ENCODE measurements around the gene SH3GL3.

SH3GL3 gene

DNA sequence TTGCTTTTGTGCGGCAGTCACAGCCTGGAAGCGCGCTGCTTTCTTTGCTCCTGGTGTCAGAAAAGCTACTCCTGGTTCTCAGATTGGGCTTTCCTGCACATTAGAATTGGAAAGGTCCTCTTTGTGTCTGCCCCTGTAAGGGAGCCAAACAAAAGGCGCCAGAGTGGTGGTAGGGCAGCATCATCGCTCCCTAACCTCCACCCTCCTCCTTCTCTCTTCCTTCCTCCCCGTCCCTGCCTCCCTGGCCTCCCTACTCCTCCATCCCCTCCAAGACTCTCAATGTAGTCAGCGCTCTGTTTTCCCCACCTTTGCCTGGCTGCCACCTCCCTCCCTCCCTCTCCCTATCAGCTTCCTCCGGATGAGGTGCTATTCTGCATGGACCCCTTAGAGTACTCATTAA is 65.3 kb downstream of the SH3GL3 start:
- DNase-seq: no peak

DNA sequence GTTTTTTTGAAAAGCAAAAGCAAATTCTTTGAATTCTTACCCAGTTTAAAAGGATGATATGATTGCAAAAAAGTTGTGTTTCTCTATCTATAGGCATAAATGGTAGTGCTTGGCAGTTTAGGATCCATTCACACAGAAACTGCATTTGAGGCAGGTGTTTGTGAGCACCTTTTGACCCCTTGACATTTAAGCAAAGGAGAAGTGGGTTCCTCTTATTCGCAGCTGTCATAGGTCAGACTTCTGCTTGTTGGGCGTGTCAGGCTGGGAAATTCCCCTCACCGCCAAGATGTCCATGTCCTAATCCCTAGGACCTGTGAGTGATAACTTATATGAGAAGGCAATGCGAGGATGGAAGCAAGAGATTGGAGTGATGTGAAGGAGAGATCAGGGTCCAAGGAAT is 67.4 kb downstream of the SH3GL3 start:
- no peak for DNase-seq

DNA sequence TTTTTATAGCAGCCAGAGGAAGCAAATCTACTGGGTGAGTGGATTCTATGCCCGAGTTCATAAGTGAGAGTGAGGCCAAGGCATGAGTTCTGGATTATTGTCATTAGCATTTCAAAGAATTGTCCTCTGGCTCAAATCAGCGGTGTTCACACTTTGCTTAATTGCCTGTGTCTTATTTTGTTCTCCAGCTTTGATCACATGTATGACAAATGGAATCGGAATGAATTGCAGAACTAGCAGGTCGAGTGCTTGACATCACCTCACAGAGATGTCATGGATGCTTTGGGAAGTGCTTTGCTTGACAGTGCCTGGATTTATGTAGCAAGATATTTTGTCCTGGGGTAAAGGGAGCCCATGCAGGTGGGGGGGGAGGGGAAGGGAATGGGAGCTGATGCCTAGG is 68.0 kb downstream of the SH3GL3 start:
- no peak for DNase-seq

DNA sequence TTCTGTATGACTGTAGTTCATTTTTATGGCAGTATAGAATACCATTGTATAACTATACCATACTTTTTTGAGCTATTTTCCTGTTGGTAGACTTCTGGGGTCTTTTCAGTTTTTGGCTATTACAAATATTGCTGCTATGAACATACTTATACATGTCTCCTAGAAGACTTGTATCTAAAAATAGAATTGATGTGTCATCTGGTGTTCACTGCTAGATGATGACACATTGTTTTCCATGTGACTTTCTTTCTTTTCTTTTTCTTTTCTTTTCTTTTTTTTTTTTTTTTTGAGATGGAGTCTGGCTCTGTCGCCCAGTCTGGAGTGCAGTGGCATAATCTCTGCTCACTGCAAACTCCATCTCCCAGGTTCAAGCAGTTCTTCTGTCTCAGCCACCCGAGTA is 69.8 kb downstream of the SH3GL3 start:
- no peak for DNase-seq

DNA sequence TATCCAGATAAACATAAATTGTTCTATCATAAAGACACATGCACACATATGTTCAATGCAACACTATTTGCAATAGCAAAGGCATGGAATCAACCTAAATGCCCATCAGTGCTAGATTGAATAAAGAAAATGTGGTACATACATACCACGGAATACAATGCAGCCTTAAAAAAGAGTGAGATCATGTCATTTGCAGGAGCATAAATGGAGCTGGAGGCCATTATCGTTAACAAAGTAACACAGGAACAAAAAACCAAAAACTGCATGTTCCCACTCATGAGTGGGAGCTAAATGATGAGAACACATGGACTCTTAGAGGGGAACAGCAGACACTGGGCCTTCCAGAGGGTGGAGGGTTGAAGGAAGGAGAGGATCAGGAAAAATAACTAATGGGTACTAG is 79.2 kb downstream of the SH3GL3 start:
- DNase-seq: no peak

DNA sequence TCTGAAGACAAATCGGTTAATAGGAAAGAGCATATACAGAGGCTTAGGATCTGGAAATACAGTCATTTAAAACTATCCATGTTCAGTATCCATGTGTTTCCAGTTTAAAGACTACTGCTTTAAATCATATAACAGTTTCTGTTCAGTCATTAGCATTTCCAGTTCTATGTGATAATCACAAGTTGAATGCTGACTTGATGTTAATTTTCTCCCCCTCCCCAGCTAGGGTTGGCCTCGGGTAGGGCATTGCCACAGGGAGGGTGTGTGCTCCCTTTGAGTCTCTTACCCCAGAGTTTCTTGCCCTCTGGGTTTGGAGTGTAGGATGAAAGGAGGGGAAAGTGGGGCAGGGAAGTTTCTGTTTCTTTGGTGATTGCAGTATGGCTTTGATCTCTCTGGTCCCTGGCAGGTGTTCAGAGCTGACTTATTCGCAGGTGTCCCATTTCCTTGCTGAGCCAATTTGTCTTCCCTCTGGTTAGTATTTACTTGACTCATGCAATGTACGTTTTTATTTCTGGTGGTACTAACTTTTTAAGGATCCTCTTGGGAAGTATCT is 86.3 kb downstream of the SH3GL3 start:
- no peak for DNase-seq

DNA sequence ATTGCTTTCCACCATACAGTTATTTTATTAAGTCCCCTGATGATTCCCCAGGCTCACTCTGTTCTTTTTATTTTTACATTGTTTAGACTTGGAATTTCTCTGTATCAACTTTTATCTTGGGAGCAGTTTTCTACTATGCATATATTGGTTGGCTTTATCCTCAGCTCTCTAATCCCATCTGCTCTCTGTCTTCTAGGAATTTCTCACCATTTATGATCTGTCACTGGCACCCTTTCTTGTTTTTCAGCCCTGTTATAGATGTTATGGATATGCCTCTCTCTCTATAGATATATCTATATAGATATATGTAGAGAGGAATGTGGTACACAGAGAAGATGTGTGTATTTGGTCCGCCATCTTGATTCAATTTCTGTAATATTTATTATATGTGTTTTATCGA is 90.5 kb downstream of the SH3GL3 start:
- no peak for DNase-seq

DNA sequence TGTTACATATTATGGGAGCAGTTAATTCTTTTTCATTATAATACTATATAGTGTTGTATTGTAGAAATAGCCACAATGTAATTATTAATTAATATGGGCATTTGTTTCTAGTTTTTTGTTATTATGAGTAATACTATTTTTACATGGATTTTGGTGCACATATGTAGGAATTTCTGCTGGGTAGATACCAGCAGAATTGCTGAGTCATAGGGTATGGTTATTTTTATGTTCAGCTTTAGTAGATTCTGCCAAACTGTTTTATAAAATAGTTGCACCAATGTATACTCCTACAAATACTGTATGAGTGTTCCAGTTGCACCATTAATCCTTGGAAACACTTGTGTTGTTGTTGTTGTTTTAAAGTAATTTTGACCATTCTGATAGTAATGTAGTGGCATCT is 91.5 kb downstream of the SH3GL3 start:
- no peak for DNase-seq

DNA sequence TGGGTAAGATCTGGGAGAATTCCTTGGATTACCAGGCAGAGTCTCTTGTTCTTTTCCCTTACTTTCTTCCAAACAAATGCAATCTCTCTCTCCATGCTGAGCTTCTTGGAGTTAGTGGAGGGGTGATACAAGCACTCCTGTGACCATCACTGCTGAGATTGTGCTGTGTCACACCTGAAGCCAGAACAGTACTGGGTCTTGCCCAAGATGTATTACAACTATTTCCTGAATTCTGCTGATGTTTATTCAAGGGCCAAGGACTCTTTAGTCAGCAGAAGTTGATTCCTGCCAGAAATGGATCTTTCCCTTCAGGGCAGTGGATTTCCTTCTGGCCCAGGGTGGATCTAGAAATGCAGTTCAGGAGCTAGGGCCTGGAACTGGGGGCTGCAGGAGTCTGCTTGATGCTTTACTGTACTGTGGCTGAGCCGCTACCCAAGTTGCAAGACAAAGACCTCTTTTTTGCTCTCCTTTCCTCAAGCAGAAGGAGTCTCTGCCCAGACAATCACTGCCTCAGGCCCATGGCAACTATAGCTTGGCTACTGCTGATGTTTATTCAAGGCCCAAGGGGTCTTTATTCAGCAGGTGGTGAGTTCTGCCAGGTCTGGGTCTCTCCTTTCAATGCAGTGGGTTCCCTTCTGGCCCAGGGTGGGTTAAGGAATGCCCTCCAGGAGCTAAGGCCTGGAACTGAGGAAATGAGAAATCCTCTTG is 98.8 kb downstream of the SH3GL3 start:
- DNase-seq: no peak

DNA sequence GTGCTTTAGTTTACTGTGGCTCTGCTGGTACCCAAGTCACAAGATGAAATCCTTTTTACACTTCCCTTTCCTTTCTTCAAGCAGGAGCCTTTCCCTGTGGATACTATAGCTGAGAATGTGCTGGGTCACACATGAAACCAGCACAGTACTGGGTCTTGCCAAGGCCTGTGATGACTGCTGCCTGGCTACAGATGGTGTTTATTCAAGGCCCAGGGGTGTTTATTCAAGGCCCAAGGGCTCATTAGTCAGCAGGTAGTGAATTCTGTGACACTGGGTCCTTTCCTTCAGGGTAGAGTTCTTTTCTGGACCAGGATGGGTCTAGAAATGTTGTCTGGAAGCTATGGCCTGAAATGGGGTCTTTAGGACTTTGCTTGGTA is 99.4 kb downstream of the SH3GL3 start:
- no peak for DNase-seq

DNA sequence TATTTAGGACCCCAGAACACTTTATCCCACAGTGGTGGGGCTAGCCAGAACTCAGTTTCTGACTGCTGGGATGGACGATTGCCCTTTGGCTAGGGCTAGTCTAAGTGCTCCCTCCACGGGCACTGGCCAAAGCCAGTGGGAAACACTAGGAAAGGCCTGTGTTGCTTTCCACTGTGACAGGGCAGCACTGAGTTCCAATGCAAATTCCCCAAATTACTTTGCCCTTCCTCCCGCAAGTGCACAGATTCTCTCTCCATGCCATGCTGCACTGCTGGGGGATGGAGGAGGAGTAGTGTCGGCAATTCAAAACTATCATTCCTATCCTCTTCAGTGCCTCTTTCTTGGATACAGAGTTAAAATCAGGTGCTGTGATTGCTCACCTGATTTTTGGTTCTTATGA is 100.0 kb downstream of the SH3GL3 start:
- DNase-seq: no peak

DNA sequence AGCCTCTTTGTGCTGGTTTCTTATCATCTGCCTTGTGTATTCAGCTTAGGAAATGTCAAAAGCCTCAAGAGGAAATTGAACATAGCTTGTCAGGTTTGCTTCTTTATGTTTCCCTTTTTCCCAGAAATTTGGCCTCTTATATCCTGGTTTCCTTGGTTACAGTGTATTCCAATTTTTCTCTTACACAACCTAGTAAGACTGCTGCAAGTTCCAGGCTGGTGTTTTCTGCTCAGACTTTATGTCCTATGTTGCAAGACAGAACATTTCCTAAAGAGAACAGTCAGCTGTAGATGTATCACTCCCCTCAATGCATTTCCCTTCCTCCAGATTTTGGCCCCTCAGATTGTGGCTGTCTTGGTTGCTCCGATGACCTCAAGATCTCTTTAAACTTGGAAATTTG is 102.5 kb downstream of the SH3GL3 start:
- no peak for DNase-seq

DNA sequence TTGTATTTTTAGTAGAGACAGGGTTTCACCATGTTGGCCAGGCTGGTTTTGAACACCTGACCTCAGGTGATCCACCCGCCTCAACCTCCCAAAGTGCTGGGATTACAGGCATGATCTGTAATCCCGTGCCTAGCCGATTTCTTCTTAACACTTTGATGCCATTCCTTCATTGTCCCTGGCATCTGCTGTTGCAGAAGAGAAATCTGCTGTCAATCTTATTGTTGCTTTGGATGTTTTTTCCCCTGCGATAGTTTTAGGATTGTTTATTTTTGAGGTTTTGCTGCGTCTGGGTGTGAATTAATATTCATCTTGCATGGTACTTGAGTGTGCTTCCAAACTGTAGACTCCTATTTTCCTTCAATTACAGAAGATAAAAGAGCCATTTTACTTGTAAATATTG is 107.4 kb downstream of the SH3GL3 start:
- DNase-seq: no peak

DNA sequence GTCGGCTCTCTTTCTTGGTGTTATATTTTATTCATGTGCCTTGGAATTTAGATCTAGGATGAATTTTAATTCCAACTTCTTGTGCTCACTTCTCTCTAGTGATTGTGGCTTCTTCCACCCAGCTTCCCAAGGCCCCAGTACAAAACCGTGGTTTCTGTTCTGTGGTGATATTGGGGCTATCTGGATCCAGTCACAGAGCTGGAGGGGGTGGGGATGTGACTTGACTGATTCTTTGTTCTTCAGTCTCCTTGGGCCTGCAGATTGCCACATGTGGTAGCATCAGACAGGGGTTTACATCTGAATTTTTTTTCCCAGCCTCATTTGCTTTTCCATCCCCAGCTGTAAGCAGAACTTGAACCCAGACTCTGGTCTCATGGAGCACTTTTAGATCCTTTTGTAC is 108.2 kb downstream of the SH3GL3 start:
- no peak for DNase-seq

DNA sequence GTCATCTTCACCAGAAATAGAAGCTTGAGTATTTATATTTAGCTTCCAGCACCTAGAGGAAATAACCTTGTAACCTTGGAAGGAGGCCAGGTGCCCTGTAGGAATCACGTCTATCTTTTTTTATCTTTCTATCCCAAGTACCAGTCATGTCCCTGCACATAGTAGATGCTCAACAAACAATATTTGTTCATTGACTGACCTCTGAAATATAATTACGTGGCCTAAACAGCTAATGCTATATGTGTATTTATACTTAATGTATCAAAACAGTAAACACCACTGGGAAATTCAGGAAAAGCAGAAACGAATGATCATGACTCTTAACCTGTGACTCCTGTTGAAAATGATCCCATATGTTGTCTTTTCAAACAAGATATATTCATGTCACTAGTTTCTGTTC is 108.9 kb downstream of the SH3GL3 start:
- no peak for DNase-seq

DNA sequence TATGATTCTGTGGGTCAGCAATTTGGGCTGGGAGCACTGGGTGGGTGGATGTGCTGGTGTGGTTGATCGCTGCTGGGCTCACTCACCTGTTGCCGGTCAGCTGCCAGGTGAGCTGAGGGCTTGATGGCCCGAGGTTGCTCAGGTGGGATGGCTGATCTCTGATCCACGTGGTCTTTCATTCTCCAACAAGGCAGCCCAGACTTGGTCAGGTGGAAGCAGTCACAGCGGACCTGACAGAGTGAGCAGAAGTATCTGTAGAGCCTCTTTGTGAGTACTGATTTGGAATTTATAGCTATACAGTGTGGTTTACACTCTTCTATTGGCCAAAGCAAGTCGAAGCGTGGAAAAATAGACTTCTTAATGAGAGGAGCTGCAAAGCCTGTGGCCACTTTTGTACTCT is 109.6 kb downstream of the SH3GL3 start:
- DNase-seq: no peak

DNA sequence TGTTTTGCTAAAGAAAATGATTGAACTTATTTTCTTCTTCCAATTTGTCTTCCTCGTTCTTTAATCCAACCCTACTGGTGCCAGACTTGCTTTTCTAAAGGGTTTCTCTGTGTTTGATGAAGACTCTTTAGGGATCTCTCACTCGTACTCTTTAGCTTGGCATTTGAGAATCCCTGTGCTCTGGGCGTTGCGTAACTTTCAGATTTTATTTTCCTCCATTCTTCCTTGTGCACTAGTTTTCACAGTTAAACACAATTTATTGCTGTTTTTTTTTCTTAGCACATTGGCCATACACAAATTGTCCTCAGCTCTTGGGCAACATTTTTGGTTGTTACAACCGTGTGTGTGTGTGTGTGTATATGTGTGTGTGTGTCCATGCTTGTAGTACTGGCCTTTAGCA is 111.0 kb downstream of the SH3GL3 start:
- DNase-seq: no peak

DNA sequence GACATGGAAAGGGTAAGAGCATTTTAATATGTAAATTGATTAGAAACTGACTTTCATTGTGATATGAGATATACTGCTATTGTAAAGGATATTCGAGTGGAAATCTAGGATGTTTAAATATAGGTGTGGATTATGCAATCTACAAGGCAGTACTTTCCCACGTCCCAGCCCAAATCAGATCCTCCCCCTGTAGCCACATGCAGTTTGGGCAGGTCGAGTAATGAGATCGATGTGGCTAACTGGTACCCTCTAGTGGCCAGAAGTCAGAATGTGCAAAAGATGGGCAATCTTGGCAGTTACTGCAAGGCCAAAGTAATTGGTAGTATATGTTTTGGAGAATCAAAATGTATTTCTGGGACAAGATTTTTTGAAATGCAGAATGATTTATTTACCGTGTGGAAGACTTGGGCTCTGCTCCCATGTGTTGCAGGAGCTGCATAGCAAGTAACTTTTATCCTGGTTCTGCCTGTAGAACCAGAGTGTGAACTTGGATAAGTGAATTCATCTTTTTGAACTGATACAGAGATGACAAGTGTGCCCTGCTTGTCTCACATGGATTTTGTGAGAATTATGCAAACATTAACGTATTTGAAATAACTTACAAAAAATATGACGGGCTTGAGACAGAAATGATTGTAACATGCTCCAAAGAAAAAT is 112.3 kb downstream of the SH3GL3 start:
- DNase-seq: peak; percentile 10 to 67

DNA sequence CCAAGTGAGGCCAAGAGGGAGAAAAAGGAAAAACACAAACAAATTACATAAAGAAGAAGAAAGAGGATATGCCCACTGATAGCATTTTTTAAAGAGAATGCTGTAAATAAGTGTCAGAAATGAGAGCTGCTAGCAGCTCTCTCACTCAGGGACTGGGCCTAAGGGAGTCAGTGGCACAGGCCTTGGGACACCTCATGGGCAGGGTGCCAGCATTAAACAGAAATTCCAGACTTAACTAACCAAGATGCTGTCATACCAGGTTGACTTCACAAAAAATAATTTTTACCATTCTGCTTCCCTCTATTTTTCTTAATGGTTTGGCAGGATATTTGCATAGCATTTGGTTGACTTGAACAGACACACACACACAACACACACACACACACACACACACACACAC is 114.5 kb downstream of the SH3GL3 start:
- DNase-seq: no peak

DNA sequence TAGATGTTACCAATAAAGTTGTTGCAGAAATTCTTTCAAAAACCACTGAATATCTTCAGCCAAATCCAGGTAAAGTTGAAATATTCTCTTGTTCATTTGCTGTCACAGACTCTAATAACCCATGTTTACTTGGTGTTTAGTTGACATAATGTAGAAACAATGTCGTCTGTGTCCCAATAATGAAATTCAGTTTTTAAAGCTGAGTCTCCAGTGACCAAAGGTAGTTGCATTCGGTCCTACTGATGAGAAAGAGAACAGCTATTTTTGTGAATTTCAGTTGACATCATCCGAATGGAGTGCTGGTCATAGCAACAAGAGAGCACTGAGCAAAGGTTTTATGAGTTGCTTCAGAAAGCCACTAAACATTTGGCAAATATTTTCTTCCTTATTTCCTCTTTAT is 118.0 kb downstream of the SH3GL3 start:
- DNase-seq: no peak

DNA sequence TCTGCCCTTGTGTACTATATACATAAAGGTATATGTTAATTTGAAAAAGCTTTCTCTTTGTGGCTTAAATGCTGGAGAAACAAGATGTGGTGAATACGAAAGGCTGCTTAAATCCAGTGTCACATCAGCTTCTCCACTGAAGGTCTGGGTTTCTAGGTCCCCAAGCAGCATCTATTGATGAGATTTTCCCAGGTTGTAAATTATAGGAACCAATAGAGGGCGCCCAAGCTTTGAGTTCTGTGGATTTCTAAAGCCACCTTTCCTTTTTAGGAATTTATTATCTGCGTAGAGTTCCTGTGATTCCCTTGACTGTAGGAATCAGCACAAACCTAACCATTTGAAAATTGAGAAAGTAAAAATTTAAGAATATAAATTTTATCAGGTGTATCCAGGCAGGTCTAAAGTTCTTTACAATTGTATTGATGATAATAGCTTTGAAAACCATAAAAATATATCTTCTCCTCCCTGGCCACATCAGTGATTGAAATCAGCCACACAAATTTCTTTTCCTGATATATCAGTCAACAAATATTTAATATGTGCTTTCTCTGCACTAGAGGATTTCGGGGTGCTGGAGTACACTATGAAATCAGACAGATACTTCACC is 118.5 kb downstream of the SH3GL3 start:
- DNase-seq: no peak

DNA sequence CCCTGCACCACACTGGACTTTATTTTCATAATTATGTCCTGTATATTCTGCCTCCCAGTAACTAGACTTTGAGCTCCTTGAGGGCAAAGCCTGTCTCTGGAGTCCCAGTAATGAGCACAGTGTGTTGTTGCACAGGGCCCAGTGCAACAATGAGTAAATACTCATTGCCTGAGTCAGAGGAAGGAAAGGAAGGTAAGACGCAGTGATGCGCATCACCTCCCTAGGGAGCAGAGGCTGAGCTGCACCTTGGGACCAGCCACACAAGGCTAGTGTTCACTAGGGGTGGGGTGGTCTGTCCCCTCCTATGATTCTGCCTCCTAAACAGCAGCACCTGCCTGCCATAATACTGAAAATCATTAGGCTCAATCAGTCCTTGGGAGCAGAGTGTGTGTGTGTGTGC is 120.2 kb downstream of the SH3GL3 start:
- DNase-seq: no peak

DNA sequence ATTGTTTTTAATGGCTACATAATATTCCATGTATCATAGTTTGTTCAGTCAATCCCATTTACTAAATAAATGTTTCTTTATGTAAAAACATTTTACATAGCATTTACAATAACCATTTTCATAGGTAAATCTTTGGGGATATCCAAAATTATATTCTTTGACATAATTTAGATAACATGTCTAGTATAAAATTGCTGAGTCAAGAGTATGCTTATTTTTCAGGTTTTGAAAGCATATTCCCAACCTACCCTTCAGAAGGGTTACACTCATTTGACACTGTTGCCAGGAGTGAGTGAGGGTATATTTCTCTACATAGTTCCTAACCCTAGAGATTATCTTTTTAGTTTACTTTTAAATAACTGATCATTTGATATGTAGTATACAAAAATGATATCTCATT is 122.2 kb downstream of the SH3GL3 start:
- DNase-seq: no peak

DNA sequence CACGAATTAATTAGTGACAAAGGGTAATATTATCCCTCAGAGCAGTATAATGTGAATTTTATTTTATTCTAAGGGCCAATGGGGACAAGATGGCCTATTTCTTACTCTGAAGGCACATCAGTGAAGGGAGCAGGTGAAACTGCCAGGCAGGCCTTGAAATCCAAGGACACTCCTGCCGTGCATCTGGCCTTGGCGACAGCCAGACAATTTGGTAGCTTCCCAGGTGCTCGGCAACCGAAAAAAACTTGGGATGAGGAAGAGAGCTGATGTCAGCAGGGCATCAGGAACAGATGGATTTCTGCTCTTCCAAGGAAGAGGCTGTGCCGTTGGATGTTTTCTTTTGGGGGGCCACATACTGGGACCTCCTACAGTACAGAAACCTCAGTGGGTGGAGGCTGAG is 123.6 kb downstream of the SH3GL3 start:
- DNase-seq: peak; percentile 15 to 87
